Right lobe of liver (tissue), 6 donors: Measurements from ENCODE around the gene MYRF. TPM values are rescaled to one million over a fixed set of nuclear protein-coding genes. Genes with fewer than 3 reads are reported as not detected.

Source experiments
- ATAC-seq, 4 donors: fragments of 200-7000 bp; cut with Tn5 transposase; one replicate each; pipeline ENCODE4 v1.9.1; 2020; ENCODE audit warnings: mild to moderate bottlenecking in 4 of 4, moderate library complexity in 4 of 4
- DNase-seq, 3 donors: peaks; one replicate each; pipeline ENCODE4 v3.0.0-alpha.2; 2020
- H3K27ac ChIP-seq, 3 donors: fragments of 200-600 bp; one replicate each; pipeline ENCODE4 v1.8.0; 2022
- H3K27me3 ChIP-seq, 2 donors: fragments of 200-600 bp; one replicate each; pipeline ENCODE4 v1.8.0; 2022
- H3K36me3 ChIP-seq, 4 donors: fragments of 200-600 bp; sonication (generic) in 1 of 4; one replicate each; pipeline versions ENCODE4 v1.5.1 to v1.8.0; 2017 to 2022; ENCODE audit warnings: control low read depth in 1 of 4
- H3K4me1 ChIP-seq, 4 donors: fragments of 200-600 bp; sonication (generic) in 1 of 4; one replicate each; pipeline versions ENCODE4 v1.5.1 to v1.8.0; 2017 to 2022; ENCODE audit warnings: control low read depth in 1 of 4
- H3K4me3 ChIP-seq, 3 donors: fragments of 200-600 bp; one replicate each; pipeline ENCODE4 v1.8.0; 2022
- H3K9me3 ChIP-seq, 4 donors: fragments of 200-600 bp; sonication (generic) in 1 of 4; one replicate each; pipeline versions ENCODE4 v1.5.1 to v1.8.0; 2017 to 2022; ENCODE audit warnings: control low read depth in 1 of 4
- POLR2A ChIP-seq: fragments of 450-650 bp; IDR thresholded peaks from one replicate; pipeline ENCODE4 v1.6.1; 2017; ENCODE audit warnings: antibody characterized with exemption, mild to moderate bottlenecking
- WGBS: methylation state at CpG from one replicate; pipeline ENCODE4 v1.1.6; 2018; ENCODE audit warnings: low coverage, low lambda C conversion rate; ENCODE audit not compliant: insufficient coverage; ENCODE audit errors: missing lambda C conversion rate; 5-methylcytosine and 5-hydroxymethylcytosine counted together
- intact Hi-C, 2 donors: fragments of 100-400 bp; cut with DNase I; formaldehyde crosslinking; loops; one replicate each; pipeline versions ENCODE4 v1.11.2 to v1.14.1; 2022
- total RNA-seq, 6 experiments: library from RNA; depleted of rRNA in 2 of 6; stranded (reverse); fragments of >200 nt in 2 of 6; fragmentation: NEBNext Ultra II Directional in 3 of 6; extraction: Animal tissue kit (Norgen Biotek cat#: 25700) in 3 of 6; gene quantifications; one replicate each; pipeline versions ENCODE4 v1.1.0 to v1.2.4, GENCODE V29; 2016 to 2023
- TF ChIP-seq, protein P1 (sequence below), 4 donors: fragments of 200-600 bp in 3 of 4; fragments of 450-650 bp in 1 of 4; IDR thresholded peaks; one replicate each; pipeline versions ENCODE4 v1.5.1 to v1.8.0; 2016 to 2022; ENCODE audit warnings: antibody characterized with exemption in 4 of 4, mild to moderate bottlenecking in 2 of 4
- donor health status: DM: no; HTN: yes; CAD: no.
- donor health status: DM: no; HTN: no; CAD: no.
- donor health status: DM: no; HTN: no; CAD: no.
- donor health status: DM: no; HTN: yes; CAD: no.
- donor health status: DM: no; HTN: yes; CAD: no.

The MYRF gene
- total RNA-seq, 6 experiments from 2014 or later = 7.6 to 16.4 (median 11.6) TPM

- Histone ChIP-seq H3K9me3 (no peaks in the 10 kb centered on the region), H3K36me3 (peaks cover 0 to 2% (median 0%) of the 10 kb centered on the region in 4 donors), H3K4me1 (no peaks in the 10 kb centered on the region), H3K4me3 (no peak overlapping the region), H3K27me3 (no peaks in the 10 kb centered on the region), H3K27ac (no peak overlapping the region)
- DNase-seq (no peak), ATAC-seq (no peak)
- 93% methylated on average over 3 of the region's 7 CpGs for WGBS
- TF ChIP-seq POLR2A = no peak
- TF ChIP-seq, protein P1, sequence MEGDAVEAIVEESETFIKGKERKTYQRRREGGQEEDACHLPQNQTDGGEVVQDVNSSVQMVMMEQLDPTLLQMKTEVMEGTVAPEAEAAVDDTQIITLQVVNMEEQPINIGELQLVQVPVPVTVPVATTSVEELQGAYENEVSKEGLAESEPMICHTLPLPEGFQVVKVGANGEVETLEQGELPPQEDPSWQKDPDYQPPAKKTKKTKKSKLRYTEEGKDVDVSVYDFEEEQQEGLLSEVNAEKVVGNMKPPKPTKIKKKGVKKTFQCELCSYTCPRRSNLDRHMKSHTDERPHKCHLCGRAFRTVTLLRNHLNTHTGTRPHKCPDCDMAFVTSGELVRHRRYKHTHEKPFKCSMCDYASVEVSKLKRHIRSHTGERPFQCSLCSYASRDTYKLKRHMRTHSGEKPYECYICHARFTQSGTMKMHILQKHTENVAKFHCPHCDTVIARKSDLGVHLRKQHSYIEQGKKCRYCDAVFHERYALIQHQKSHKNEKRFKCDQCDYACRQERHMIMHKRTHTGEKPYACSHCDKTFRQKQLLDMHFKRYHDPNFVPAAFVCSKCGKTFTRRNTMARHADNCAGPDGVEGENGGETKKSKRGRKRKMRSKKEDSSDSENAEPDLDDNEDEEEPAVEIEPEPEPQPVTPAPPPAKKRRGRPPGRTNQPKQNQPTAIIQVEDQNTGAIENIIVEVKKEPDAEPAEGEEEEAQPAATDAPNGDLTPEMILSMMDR (IDR thresholded peaks at IDR 0.05) = no peak
- intact Hi-C loops = loop anchor here in 1 of 2 donors (10.0 kb wide), 1 partner anchor 64 kb away; no protein-coding TSS in a partner anchor
Measured at GRCh38 chr11:61738776-61739175, 13.7 kb upstream of the MYRF start.

DNA sequence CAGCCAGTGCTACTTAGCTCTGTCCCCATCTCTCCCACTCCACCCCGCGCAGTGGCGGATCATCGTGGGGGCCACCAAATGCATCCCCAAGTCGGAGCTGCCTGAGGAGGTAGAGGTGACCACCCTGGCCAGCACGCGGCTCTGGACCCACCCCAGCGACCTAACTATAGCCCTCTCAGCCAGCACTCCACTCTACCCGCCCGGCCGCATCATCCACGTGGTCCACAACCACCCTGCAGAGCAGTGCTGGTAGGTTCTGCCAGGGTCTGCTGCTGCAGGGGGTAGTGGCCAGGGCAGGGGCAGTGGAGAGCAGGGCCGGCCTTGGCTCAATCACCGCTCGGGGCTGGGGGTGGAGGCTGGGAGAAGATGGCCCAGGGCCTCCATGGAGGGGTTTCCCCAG, 13.0 kb upstream of the MYRF start:
- ATAC-seq = no peak
- 80% methylated on average over 5 of the region's 15 CpGs for WGBS
- intact Hi-C loops = loop anchor here in 1 of 2 donors (10.0 kb wide), 1 partner anchor 65 kb away; no protein-coding TSS in a partner anchor

GRCh38 chr11:61739966-61740365, 12.5 kb upstream of the MYRF start:
- Histone ChIP-seq H3K27me3 (no peaks in the 10 kb centered on the region), H3K36me3 (peaks cover 0 to 2% (median 0%) of the 10 kb centered on the region in 4 donors), H3K27ac (no peak overlapping the region), H3K4me1 (no peaks in the 10 kb centered on the region), H3K9me3 (no peaks in the 10 kb centered on the region), H3K4me3 (no peak overlapping the region)
- TF ChIP-seq, protein P1 (IDR thresholded peaks at IDR 0.05) = no peak
- intact Hi-C loops = loop anchor here in 1 of 2 donors (10.0 kb wide), 1 partner anchor 65 kb away; no protein-coding TSS in a partner anchor
- ATAC-seq (no peak), DNase-seq (no peak)
- 80% methylated on average over 1 of the region's 7 CpGs for WGBS

More for the DNA sequence above, 13.0 kb upstream of the MYRF start:
- no peak overlapping the region for H3K4me3 ChIP-seq
- TF ChIP-seq POLR2A = no peak
- TF ChIP-seq, protein P1 (IDR thresholded peaks at IDR 0.05) = no peak
- H3K36me3 ChIP-seq = peaks cover 0 to 2% (median 0%) of the 10 kb centered on the region in 4 donors
- no peaks in the 10 kb centered on the region for H3K9me3 ChIP-seq
- no peaks in the 10 kb centered on the region for H3K4me1 ChIP-seq
- DNase-seq = no peak
- H3K27ac ChIP-seq = no peak overlapping the region
- no peaks in the 10 kb centered on the region for H3K27me3 ChIP-seq

GRCh38 chr11:61742391-61742790, 10.0 kb upstream of the MYRF start:
- H3K9me3 ChIP-seq = no peaks in the 10 kb centered on the region
- 38% methylated on average over 3 of the region's 7 CpGs for WGBS
- intact Hi-C loops = no loop called here
- H3K27me3 ChIP-seq = no peaks in the 10 kb centered on the region
- DNase-seq (no peak), ATAC-seq (peak in 3 of 4 donors; percentile 15 to 42 (median 23))
- no peak for TF ChIP-seq POLR2A
- H3K4me3 ChIP-seq = no peak overlapping the region
- no peaks in the 10 kb centered on the region for H3K36me3 ChIP-seq
- no peaks in the 10 kb centered on the region for H3K4me1 ChIP-seq
- H3K27ac ChIP-seq = no peak overlapping the region

GRCh38 chr11:61743486-61744095, 8.8 kb upstream of the MYRF start:
- H3K9me3 ChIP-seq = no peaks in the 10 kb centered on the region
- no peak for ATAC-seq
- no peak overlapping the region for H3K27ac ChIP-seq
- TF ChIP-seq POLR2A = no peak
- TF ChIP-seq, protein P1 (IDR thresholded peaks at IDR 0.05) = no peak
- no CpG with 5 or more reads among the region's 42 CpGs for WGBS
- H3K36me3 ChIP-seq = no peaks in the 10 kb centered on the region
- H3K4me3 ChIP-seq = no peak overlapping the region
- intact Hi-C loops = no loop called here
- H3K4me1 ChIP-seq = peaks cover 0 to 3% (median 0%) of the 10 kb centered on the region in 4 donors
- H3K27me3 ChIP-seq = no peaks in the 10 kb centered on the region
- no peak for DNase-seq
